GM21723 (cell line): ENCODE measurements around the gene PIF1.
"Not testable (repeated sequence)": the region's sequence is repeated elsewhere in the genome, so short reads cannot be mapped to it uniquely, and the experiment has no call there.

ENCODE experiments used
- ATAC-seq: cut with Tn5 transposase; IDR thresholded peaks from one replicate; pipeline ENCODE4 v1.9.1; 2021; ENCODE audit warnings: mild to moderate bottlenecking, moderate library complexity; ENCODE audit not compliant: unreplicated experiment

PIF1 gene

DNA sequence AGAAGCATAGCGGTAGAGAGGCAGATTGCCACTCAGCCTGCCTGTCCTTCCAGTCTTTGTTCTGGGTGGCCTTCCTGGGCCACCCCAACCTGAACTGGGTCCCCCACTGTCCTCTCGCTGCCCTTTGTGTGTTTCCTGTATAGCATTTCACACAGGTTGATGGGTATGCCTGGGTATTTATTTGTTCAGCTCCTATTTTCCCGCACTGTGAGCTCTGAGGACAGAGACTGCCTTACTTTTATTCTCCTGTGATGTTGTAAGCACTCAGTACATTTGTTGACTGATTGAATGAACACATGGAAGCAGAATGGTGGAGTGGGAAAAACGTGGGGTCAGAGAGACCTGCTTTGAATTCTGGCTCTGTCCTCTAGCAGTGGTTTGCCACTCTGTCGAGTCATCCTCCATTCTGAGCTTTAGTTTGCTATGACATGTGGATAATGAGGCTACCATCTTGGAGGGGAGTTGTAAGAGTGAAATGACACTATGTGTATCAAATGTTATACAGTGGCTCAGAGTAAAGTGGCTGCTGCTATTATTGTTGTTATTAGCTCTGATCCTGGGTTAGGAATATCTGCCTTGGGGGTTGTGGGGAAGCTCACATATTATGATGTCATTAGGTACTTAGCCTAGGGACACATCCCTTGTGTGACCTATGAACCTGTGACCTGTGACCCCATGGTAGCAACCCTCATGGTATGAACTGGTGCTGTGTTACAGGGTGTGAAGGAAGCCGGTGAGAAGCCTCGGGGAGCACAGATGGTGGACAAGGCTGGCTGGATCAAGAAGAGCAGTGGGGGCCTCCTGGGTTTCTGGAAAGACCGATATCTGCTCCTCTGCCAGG is 22.6 kb upstream of the PIF1 start:
- no peak for ATAC-seq

GRCh38 chr15:64847448-64847847 is 22.0 kb upstream of the PIF1 start:
- no peak for ATAC-seq

DNA sequence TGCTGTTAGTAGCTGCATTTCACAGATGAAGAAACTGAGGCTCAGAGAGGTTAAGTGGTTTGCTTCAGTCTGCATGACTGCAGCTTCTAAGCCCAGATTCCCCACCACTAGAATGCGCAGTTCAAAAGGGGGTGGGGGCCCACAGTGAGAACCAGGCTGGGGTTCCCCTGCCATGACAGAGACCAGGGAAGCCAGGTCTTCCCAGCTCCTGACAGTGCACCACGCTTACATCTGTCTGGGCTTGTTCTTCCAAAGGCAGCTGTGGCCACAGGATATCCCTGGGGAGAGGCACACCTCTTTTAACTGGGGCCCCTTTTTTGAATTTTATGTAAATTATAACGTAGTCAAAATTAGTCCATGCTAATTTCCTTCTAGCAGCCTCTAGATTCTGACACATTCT is 21.6 kb upstream of the PIF1 start:
- ATAC-seq = no peak

DNA sequence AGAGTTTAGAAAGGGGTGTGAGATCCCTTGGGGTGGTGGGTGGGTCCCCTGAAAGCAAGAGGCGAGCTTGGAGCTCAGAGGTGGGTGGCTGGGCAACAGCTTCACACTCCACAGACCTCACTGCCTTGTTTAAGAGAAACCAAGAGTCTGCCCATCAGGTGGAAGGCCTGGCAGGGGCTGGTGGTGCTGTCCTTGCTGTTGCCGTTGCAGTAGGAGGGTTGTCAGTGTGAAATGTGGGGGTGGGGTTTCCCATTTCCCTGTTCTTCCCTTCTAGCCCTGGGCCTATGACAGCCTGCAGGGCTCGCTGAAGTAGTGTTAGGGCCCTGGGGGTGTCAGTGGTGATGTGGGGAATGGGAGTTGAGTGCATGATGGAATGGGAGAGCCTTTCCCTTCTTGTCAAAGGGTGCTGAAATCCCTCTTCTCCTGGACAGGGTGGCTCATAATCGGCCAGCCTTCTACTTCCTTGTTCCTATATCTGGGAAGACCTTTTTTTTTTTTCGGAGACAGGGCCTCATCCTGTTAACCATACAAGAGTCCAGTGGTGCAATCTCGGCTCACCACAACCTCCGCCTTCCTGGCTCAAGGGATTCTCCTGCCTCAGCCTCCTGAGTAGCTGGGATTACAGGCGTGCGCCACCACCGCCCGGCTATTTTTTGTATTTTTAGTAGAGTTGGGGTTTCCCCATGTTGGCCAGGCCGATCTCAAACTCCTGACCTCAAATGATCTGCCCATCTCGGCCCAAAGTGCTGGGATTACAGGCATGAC is 20.6 kb upstream of the PIF1 start:
- ATAC-seq = no peak

DNA sequence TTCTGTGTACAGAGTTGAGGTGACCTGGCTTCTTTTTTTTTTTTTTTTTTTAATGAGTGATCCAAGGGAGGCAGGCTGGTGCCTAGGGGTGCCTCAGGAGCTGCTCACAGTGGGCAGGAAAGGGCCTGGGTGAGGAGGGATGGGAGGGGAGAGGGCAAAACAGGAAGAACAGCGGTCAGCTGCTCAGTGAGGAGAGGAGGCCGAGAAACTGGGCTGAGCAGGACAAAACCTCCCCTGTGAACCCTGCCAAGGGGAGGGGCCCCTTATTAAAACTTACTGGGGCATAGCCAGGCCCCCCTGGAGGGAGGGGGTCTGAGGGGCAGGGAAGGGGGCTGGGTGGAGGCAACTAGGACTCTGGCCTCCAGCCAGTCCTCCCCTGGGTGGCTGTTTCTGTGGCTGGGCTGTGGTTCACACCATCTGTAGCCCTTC is 19.8 kb upstream of the PIF1 start:
- ATAC-seq = no peak

GRCh38 chr15:64844576-64845145 is 19.2 kb upstream of the PIF1 start:
- no peak for ATAC-seq

DNA sequence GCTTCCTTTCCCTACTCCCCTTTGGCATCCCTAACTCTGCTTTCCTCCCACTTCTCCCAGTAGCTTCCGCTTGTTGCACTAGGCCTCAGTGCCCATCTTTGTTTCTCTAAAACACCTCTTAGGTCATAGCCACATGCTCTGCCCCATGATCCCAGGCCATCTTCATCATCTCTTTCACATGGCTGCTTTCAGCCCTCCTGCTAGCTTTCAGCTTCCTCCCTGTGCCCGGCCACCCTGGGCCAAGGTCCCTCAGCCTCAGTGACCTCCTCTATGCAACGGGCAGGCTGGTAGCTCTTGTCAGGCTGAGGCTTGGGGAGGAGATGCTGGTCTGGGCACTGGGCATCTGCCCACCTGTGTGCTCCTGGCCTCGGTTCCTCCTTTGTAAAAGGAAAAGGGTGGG is 18.5 kb upstream of the PIF1 start:
- no peak for ATAC-seq

- ATAC-seq = no peak
Observed at GRCh38 chr15:64842986-64843561, 17.6 kb upstream of the PIF1 start.

- ATAC-seq = no peak
Observed at GRCh38 chr15:64842096-64842939, 16.9 kb upstream of the PIF1 start.

DNA sequence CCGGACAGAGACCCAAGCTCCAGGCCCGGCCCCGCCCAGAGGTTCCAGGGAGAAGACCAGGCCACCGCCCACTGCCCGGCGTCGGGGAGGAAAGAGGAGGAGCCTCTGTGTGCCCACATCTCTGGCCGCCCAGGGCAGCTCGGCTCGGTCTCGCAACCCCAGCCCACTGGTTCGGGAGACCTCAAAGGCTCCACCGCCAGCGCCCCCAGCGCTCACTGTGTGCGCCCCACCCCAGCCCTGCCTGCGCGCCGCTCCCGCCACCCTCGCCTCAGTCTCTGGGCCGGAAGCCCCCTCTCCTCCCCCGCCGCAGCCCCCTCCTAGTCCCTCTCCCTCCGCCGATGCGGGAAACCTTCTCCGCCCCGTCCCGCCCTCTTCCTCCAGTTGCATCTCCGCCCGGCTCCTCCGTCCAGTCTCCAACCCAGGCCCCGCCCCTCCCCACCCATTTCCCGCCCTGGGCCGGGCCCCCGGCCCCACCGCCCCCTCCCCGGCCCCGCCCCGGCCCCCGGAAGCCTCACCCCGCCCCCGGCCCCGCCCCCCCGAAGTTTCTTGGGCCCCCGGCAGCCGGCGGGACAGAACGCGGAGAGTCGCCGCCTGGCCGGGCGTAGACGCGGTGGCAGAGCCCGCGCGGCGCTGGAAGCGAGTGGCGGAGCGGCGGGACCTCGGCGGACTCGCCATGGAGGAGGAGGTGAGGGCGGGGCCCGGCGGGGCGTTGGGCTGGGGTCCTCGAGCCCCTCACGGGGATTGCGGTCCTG is 16.1 kb upstream of the PIF1 start, which contains the start of gene PLEKHO2:
Gene PLEKHO2, plus strand, starts transcription at position 572 of the 752 bp plus-strand sequence. Its CDS starts 102 bp downstream, at position 674.
- peak; percentile 66 for ATAC-seq

DNA sequence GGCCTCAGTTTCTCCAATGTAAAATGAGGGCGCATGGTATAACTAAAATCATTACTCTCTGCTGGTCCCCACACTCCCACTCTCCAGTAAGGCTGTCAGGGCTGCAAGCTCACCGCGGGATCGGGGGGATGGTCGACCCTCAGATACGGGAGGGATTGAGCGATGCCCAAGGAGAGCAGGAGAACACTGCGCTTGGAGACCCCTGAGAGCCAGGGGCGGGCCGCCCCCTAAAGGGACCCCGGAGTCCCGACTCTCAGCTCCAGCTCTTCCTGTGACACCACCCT is 15.6 kb upstream of the PIF1 start:
- no peak for ATAC-seq

DNA sequence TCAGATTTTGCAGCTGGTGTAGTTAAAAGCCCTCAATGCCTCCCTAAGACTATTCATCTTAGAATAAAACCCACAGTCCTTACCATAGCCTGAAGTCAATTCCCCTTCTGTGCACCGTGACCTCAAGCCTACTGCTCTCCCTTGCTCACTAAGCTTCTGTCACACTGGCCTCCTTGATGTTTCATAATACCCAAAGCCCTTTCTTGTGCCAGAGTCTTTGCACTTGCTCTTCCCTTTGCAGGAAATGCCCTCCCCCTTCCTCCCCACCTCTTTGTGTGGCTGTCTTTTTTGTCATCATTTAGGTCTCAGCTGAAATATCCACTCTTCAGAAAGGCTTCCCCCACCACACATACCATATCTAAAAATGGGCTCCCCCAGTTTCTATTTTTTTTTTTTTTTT is 12.1 kb upstream of the PIF1 start:
- no peak for ATAC-seq

DNA sequence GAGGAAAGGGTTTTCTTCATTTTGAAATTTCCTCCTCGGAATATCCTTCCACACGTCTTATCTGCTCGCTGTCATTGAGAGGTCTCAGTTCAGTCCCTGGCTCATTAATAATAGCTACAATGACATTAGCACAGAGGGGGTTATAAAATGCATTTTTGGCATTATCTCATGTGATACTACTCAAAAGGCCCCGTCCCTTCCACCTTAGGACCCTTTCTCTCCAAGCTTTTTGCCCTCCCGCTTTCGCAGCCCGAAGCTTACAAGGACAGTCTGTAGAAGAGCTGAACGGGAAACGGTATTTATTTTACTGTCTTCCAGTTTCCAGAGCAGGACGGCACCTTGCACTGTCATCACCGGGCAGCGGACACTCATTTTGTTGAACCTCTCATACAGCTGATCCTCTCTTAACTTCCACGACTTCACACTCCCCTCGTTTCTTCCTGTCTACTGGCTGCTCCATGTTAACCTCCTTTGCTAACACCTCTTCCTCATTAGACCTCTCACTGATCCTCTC is 10.6 kb upstream of the PIF1 start:
- ATAC-seq = no peak

- ATAC-seq = no peak
Observed at GRCh38 chr15:64833690-64834089, 8.2 kb upstream of the PIF1 start.

DNA sequence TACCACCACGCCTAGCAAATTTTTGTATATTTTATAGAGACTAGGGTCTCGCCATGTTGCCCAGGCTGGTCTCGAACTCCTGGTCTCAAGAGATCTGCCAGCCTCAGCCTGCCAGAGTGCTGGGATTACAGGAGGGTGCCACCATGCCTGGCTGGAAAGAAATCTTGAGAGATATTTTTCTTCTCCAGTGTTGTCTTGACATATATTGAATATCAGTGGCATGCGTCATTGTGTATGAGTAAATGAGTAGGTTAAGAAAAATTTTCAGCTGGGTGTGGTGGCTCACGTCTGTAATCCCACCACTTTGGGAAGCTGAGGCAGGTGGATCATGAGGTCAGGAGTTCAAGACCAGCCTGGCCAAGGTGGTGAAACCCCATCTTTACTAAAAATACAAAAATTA is 3.5 kb upstream of the PIF1 start:
- ATAC-seq = no peak

DNA sequence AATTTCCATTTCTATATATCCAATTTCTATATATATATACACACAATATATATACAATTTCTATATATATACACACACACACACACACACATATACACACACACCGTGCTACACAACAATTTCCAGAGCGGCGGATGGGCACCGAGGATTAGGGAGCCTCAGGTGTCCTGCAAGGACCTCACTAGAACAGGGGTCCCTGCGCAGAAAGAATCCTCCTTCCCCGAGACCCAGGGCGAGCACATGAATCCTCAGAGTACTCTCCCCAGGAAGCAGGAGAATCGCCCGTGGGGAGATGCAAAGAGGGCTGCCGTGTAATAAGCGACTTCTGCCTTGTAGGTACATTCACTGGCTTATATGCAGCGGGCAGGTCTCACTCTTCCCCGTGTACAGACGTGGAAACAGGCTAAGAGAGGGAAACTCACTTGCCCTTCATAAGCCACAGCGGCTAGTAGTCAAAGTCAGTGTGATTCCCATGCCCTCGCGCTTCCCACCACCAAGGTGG is 467 bp downstream of the PIF1 start:
- ATAC-seq = no peak

DNA sequence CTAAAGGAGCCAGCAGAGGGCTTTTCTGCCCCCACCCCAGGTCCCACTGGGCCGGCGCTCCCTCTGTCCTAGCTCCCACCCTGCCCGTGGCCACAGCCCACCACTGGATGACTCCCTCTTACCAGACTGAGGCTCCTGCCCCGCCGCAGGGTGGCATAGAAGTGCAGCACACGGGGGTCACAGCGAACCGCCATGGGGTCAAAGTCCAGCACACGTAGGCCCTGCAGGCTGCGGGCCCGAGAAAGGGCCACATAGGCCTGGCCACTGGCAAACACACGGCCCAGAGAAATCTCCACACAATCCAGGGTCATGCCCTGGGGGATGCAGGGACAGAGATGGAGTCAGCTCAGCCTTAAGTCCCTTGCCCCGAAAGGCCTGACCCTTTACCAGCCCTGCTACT is 9.0 kb downstream of the PIF1 start:
- no peak for ATAC-seq

- not testable (repeated sequence) for ATAC-seq
Observed at GRCh38 chr15:64814965-64815364, 10.5 kb downstream of the PIF1 start.

DNA sequence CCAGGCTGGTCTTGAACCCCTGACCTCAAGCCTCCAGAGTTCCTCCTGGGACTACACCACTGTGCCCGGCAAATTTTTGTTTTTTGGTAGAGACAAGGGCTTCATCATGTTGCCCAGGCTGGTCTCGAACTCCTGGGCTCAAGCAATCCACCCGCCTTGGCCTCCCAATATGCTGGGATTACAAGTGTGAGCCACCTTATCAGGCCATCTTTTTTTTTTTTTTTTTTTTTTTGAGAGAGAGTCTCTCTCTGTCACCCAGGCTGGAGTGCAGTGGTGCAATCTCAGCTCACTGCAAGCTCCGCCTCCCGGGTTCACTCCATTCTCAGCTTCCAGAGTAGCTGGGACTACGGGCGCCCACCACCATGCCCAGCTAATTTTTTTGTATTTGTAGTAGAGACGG is 11.2 kb downstream of the PIF1 start:
- ATAC-seq = not testable (repeated sequence)

DNA sequence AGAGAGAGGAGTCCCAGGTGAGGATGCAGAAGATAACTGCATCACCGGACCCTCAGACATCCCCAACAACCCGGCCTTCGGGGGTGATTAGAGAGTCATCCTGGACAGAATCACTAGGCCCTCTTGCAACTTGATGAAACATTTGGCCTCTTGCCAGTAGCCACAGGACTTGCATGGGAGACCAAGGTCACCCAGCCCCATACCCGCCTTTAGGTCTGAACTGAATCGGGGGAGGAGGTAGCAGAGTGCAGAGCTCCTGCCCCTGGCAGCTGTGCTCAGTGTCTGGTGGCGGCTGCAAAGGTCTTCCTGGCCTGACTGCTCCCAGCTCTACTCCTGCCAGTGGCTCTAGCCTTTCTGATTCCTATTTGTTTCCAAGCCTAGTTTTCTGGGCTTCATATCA is 12.4 kb downstream of the PIF1 start:
- no peak for ATAC-seq
